HCT116 (cell line): Measurements from ENCODE around the gene DLG5. TPM values are rescaled to one million over a fixed set of nuclear protein-coding genes. Genes with fewer than 3 reads are reported as not detected.
A peak's percentile ranks its signal among the peaks of the same experiment; 100 is the strongest.
"Not testable (repeated sequence)": the region's sequence is repeated elsewhere in the genome, so short reads cannot be mapped to it uniquely, and the experiment has no call there.

Source experiments
- ATAC-seq: fragments of 200-7000 bp; cut with Tn5 transposase; 2 replicates; pipeline ENCODE4 v1.9.1; 2020; ENCODE audit warnings: mild to moderate bottlenecking, moderate library complexity
- BruUV-seq: library from RNA; stranded (reverse); fragments of 400-500 nt; replicated peaks from 2 replicates; lab custom pipeline; 2021; lab: Mats Ljungman, UMichigan
- CTCF ChIA-PET: fragments of 300-600 bp; sonication (Branson Sonifier 250); formaldehyde crosslinking; loops from one replicate; lab custom pipeline; 2021; ENCODE audit warnings: antibody characterized with exemption; lab: Charles Lee
- POLR2A ChIA-PET: fragments of 300-600, 350-600 bp; sonication (Branson Sonifier 250); formaldehyde crosslinking; loops from one replicate; lab custom pipeline; 2021; ENCODE audit warnings: antibody characterized with exemption; lab: Charles Lee
- RAD21 ChIA-PET, 2 experiments: fragments of 300-600 bp; sonication (Branson Sonifier 250); formaldehyde crosslinking; loops; one replicate each; lab custom pipeline; 2023; ENCODE audit warnings: low total read pairs in 2 of 2; ENCODE audit not compliant: uncharacterized antibody in 2 of 2, unreplicated experiment in 2 of 2, low non-redundant PET in 1 of 2; lab: Charles Lee
- DNase-seq: peaks from one replicate; pipeline ENCODE4 v3.0.0-alpha.2; 2010; ENCODE audit warnings: low read depth, low spot score
- H2AFZ ChIP-seq: fragments of 200-600 bp; shearing (Covaris generic), sonication (generic); 2 replicates; pipeline ENCODE4 v1.6.1; 2017; ENCODE audit warnings: low read depth, mixed run types, mixed read lengths, antibody characterized with exemption, low read length; ENCODE audit not compliant: poor library complexity, severe bottlenecking
- H3K27ac ChIP-seq: 2 replicates; pipeline ENCODE4 v1.5.1; 2012; ENCODE audit warnings: low read depth, low read length
- H3K27me3 ChIP-seq: fragments of 200-600 bp; sonication (generic); 2 replicates; pipeline ENCODE4 v1.6.1; 2016; ENCODE audit warnings: mixed run types, low read length, mixed read lengths; ENCODE audit not compliant: insufficient read depth
- H3K36me3 ChIP-seq, 2 experiments: fragments of 200-500 bp in 1 of 2; fragments of 200-600 bp in 1 of 2; sonication (Bioruptor generic) in 1 of 2; sonication (generic) in 1 of 2; 2 replicates each; pipeline versions ENCODE4 v1.5.1 to v1.6.1; 2014 to 2016; ENCODE audit warnings: low read length in 2 of 2, inconsistent platforms in 1 of 2, mixed read lengths in 1 of 2, mixed run types in 1 of 2; ENCODE audit not compliant: insufficient read depth in 2 of 2, control insufficient read depth in 1 of 2
- H3K4me1 ChIP-seq, 2 experiments: fragments of 200-600 bp in 1 of 2; sonication (generic) in 1 of 2; 2 replicates each; pipeline versions ENCODE4 v1.5.1 to v1.6.1; 2012 to 2017; ENCODE audit warnings: low read length in 2 of 2, inconsistent platforms in 1 of 2, mild to moderate bottlenecking in 1 of 2, mixed read lengths in 1 of 2, mixed run types in 1 of 2, moderate library complexity in 1 of 2; ENCODE audit not compliant: insufficient read depth in 2 of 2, control insufficient read depth in 1 of 2
- H3K4me2 ChIP-seq: fragments of 200-600 bp; sonication (generic); 2 replicates; pipeline ENCODE4 v1.6.1; 2017; ENCODE audit warnings: mixed run types, low read length, mixed read lengths
- H3K4me3 ChIP-seq, 2 experiments: fragments of 200-600 bp in 1 of 2; sonication (generic) in 1 of 2; replicated peaks in 1 of 2; 2 replicates each; pipeline ENCODE4 v1.5.1; 2011 to 2016; ENCODE audit warnings: low read length in 2 of 2, control low read depth in 1 of 2, low read depth in 1 of 2, mild to moderate bottlenecking in 1 of 2, mixed read lengths in 1 of 2, mixed run types in 1 of 2
- H3K79me2 ChIP-seq: fragments of 200-600 bp; sonication (generic); 2 replicates; pipeline ENCODE4 v1.6.1; 2017; ENCODE audit warnings: mild to moderate bottlenecking, mixed run types, low read length, moderate library complexity, mixed read lengths; ENCODE audit not compliant: insufficient read depth
- H3K9ac ChIP-seq: fragments of 200-600 bp; sonication (generic); 2 replicates; pipeline ENCODE4 v1.6.1; 2016; ENCODE audit warnings: low read length, mixed read lengths
- H3K9me2 ChIP-seq: fragments of 200-600 bp; sonication (generic), shearing (Covaris generic); 2 replicates; pipeline ENCODE4 v1.6.1; 2017; ENCODE audit warnings: mixed run types, mild to moderate bottlenecking, moderate library complexity; ENCODE audit not compliant: insufficient read depth
- H3K9me3 ChIP-seq, 2 experiments: fragments of 200-500 bp in 1 of 2; fragments of 200-600 bp in 1 of 2; sonication (Bioruptor generic) in 1 of 2; sonication (generic) in 1 of 2; 2 replicates each; pipeline ENCODE4 v1.6.1; 2014 to 2017; ENCODE audit warnings: low read length in 2 of 2, mixed read lengths in 2 of 2, inconsistent platforms in 1 of 2, low read depth in 1 of 2, mild to moderate bottlenecking in 1 of 2, mixed run types in 1 of 2, moderate library complexity in 1 of 2; ENCODE audit not compliant: control insufficient read depth in 1 of 2, insufficient read depth in 1 of 2
- H4K20me1 ChIP-seq: fragments of 200-600 bp; sonication (generic), shearing (Covaris generic); 2 replicates; pipeline ENCODE4 v1.6.1; 2017; ENCODE audit warnings: mixed run types, mild to moderate bottlenecking, moderate library complexity; ENCODE audit not compliant: insufficient read depth
- EGR1 ChIP-seq: IDR thresholded peaks from 2 replicates; pipeline ENCODE4 v1.6.1; 2012; ENCODE audit warnings: low read depth
- FOSL1 ChIP-seq: IDR thresholded peaks from 2 replicates; pipeline ENCODE4 v1.6.1; 2012; ENCODE audit warnings: low read depth
- RAD21 ChIP-seq: IDR thresholded peaks from 2 replicates; pipeline ENCODE4 v1.6.1; 2012; ENCODE audit warnings: low read depth, mild to moderate bottlenecking
- SP1 ChIP-seq: IDR thresholded peaks from 2 replicates; pipeline ENCODE4 v1.6.1; 2012; ENCODE audit warnings: low read depth
- SRF ChIP-seq: IDR thresholded peaks from 2 replicates; pipeline ENCODE4 v1.6.1; 2012; ENCODE audit warnings: low read depth
- intact Hi-C: fragments of 100-400 bp; cut with micrococcal nuclease; formaldehyde crosslinking; loops from 2 replicates; pipeline ENCODE4 v1.10.0; 2022
- total RNA-seq: library from RNA; stranded (reverse); gene quantifications from one replicate; pipeline ENCODE4 v1.2.1, GENCODE V29; 2021; ENCODE audit not compliant: unreplicated experiment
- TF ChIP-seq, protein P1 (sequence below): IDR thresholded peaks from 2 replicates; pipeline ENCODE4 v1.6.1; 2011; ENCODE audit warnings: mild to moderate bottlenecking, low read length, moderate library complexity; ENCODE audit not compliant: insufficient replicate concordance; ENCODE audit errors: extremely low read depth

The DLG5 gene
- total RNA-seq, 1 experiment from 2014 or later, result 44.8 TPM

DNA sequence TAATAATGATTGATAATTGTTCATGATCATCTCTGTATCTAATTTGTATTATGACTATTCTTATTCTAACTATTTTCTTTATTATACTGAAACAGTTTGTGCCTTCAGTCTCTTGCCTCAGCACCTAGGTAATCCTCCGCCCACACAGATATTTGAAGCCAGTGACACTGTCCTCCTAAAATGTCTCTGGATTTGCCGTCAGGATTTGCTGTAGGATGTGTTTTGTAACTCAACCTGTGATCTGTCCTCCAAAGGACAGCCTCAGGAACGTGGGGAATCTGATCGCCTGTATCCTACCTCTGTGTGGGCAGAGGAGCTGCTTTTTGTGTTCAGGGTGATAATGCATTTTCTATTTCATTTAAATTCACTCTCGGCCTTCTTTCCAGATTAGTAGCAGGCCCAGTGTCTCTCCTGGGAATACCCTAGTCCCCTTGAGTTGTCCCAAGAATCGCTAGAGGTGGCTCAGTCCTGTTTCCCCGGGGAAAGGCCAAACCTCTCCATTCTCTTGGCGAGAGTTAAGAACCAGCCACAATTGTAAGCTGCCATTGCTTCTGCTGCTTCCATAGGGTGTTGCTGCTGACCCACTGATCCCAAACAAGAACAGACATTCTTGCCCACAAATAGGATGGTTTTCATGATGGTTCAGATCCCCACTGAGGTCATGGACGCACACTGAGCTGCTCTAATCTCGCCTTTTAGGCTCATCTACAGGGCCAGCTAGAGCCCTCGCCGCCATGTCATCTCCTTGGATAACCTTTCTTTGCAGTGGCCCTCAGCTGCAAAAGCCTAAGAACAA is 152.7 kb downstream of the DLG5 start:
- H2AFZ ChIP-seq, result no peak overlapping the region
- intact Hi-C loops, result no loop called here
- RAD21 ChIA-PET, result no interaction called here
- TF ChIP-seq, protein P1, sequence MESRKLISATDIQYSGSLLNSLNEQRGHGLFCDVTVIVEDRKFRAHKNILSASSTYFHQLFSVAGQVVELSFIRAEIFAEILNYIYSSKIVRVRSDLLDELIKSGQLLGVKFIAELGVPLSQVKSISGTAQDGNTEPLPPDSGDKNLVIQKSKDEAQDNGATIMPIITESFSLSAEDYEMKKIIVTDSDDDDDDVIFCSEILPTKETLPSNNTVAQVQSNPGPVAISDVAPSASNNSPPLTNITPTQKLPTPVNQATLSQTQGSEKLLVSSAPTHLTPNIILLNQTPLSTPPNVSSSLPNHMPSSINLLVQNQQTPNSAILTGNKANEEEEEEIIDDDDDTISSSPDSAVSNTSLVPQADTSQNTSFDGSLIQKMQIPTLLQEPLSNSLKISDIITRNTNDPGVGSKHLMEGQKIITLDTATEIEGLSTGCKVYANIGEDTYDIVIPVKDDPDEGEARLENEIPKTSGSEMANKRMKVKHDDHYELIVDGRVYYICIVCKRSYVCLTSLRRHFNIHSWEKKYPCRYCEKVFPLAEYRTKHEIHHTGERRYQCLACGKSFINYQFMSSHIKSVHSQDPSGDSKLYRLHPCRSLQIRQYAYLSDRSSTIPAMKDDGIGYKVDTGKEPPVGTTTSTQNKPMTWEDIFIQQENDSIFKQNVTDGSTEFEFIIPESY, result no peak
- TF ChIP-seq SP1, result no peak
- no peak for TF ChIP-seq RAD21
- TF ChIP-seq SRF, result no peak
- no peak for TF ChIP-seq FOSL1
- 0 out of 2 replicates have a peak, but pooled peaks have one; percentile 22 for TF ChIP-seq EGR1
- no peaks in the 10 kb centered on the region for H3K9me2 ChIP-seq
- H3K79me2 ChIP-seq, result no peaks in the 10 kb centered on the region
- no peaks in the 10 kb centered on the region for H3K36me3 ChIP-seq
- H3K4me2 ChIP-seq, result no peak overlapping the region
- no peak for ATAC-seq
- no peak overlapping the region for H3K4me3 ChIP-seq
- H3K27ac ChIP-seq, result no peak overlapping the region
- H3K4me1 ChIP-seq, result no peaks in the 10 kb centered on the region
- H4K20me1 ChIP-seq, result no peaks in the 10 kb centered on the region
- DNase-seq, result no peak
- CTCF ChIA-PET, result no interaction called here
- no TSS peak for BruUV-seq
- POLR2A ChIA-PET, result no interaction called here
- no peaks in the 10 kb centered on the region for H3K27me3 ChIP-seq
- H3K9ac ChIP-seq, result no peak overlapping the region
- peaks cover 0 to 11% of the 10 kb centered on the region in 2 experiments; a peak in 1 of 4 replicates for H3K9me3 ChIP-seq

DNA sequence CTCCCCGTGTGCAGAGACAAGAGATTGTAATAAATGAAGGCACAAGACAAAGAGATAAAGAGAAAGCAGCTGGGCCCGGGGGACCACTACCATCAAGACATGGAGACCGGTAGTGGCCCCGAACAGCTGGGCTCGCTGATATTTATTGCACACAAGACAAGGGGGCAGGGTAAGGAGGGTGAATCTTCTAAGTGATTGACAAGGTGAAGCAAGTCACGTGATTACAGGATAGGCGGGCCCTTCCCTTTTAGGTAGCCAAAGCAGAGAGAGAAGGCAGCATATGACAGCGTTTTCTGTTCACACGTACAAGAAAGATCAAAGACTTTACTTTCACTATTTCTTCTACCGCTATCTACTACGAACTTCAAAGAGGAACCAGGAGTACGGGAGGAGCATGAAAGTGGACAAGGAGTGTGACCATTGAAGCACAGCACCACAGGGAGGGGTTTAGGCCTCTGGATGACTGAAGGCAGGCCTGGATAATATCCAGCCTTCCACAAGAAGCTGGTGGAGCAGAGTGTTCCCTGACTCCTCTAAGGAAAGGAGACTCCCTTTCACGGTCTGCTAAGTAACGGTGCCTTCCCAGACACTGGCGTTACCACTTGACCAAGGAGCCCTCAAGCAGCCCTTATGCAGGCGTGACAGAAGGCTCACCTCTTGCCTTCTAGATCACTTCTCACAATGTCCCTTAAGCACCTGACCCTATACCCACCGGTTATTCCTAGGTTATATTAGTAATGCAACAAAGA is 153.5 kb downstream of the DLG5 start:
- H3K9ac ChIP-seq, result not testable (repeated sequence)

More for the DNA sequence above, 153.5 kb downstream of the DLG5 start:
- H3K36me3 ChIP-seq, H3K4me2 ChIP-seq, H3K4me3 ChIP-seq, BruUV-seq, H3K9me3 ChIP-seq, intact Hi-C loops, H3K4me1 ChIP-seq, H3K79me2 ChIP-seq, H4K20me1 ChIP-seq, H3K27ac ChIP-seq, H2AFZ ChIP-seq, H3K9me2 ChIP-seq, CTCF ChIA-PET, ATAC-seq, H3K27me3 ChIP-seq, DNase-seq, RAD21 ChIA-PET, POLR2A ChIA-PET: not testable (repeated sequence)
